Stimulated activated effector memory CD8-positive, alpha-beta T cell treated with anti-CD3 and anti-CD28 coated beads, Interleukin-12 subunit alpha, Interleukin-12 subunit beta, amount 100 ng/mL, for 72 hours (primary cell): ENCODE results near the gene MPV17L2.

Experiments used
- ATAC-seq: fragments of 150-1000 bp; cut with Tn5 transposase; 2 replicates; pipeline ENCODE4 v1.10.0; 2021
- DNase-seq, 2 donors: peaks; one replicate each; pipeline ENCODE4 v3.0.0; 2021 to 2022; ENCODE audit warnings: low spot score in 2 of 2
- H3K27ac Mint-ChIP-seq: one replicate; pipeline ENCODE4 v1.8.0; 2022; ENCODE audit warnings: mild to moderate bottlenecking, mixed read lengths
- H3K36me3 Mint-ChIP-seq: one replicate; pipeline ENCODE4 v1.8.0; 2022; ENCODE audit warnings: mild to moderate bottlenecking, mixed read lengths
- H3K4me1 Mint-ChIP-seq: one replicate; pipeline ENCODE4 v1.8.0; 2022; ENCODE audit warnings: mixed read lengths
- H3K4me3 Mint-ChIP-seq: one replicate; pipeline ENCODE4 v1.8.0; 2022; ENCODE audit warnings: mild to moderate bottlenecking, mixed read lengths
- H3K9me3 Mint-ChIP-seq: one replicate; pipeline ENCODE4 v1.8.0; 2022; ENCODE audit warnings: mixed read lengths

MPV17L2 gene

DNA sequence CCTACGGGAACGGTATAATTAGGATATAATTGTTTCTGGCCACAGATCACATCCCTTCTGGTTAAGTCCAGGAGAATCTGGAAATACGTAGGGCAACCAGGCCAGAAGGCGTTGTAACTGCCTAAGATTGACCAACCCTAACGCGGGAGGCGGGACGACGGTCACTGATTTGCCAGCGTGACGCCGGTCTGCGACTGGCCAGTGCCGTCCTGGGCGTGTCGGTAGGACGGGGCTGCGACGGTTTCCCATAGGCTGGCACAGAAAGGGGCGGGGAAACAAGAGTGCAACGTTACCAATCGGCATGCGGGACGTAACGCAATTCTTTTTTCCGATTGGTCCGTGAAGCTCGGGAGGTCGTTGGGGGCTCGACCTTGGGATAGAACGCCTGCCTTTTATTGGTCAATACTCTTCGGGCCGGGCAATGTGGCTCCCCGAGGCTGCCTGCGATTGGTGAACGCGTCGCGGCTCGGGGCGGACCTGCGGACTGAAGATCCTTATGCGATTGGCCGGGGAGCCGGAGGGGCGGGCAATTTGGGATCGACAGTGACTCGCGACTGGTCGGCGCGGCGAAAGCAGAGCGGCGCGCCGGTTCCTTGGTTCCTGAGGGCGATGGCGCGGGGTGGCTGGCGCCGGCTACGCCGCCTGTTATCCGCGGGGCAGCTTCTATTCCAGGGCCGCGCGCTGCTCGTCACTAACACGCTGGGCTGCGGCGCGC lies at the start of gene MPV17L2:
Gene MPV17L2, plus strand, starts transcription at position 546 of the 715 bp plus-strand sequence. Its CDS starts 64 bp downstream, at position 610.
- H3K9me3 Mint-ChIP-seq = no peaks in the 10 kb centered on the region
- peak within 1 kb of the TSS; percentile 78 for H3K4me3 Mint-ChIP-seq
- ATAC-seq (peak; percentile 95), DNase-seq (peak; percentile 89 to 98)
- H3K27ac Mint-ChIP-seq = peak within 1 kb of the TSS; percentile 88
- H3K4me1 Mint-ChIP-seq = peaks cover 19% of the 10 kb centered on the region
- H3K36me3 Mint-ChIP-seq = peaks cover 40% of the 10 kb centered on the region

DNA sequence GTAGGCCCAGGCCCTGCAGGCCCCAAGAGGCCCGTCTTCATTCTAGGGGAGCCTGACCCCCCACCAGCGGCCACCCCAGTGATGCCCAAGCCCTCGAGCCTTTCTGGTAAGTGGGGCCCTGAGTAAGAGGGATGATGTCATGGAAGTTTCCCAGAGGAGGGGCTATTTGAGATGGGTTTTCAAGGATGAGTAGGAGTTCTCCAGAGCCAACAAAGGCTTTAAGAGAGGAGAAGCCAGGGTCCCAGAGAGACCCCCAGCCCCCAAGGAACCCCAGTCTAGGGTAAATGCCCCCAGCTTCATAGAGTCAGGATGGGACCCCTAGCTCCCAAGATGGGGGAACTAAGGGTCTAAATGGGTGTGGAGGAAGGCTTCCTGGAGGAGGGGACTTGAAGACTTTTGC lies 49.1 kb upstream of the MPV17L2 start:
- Mint-ChIP-seq H3K36me3 (peaks cover 100% of the 10 kb centered on the region), H3K9me3 (no peaks in the 10 kb centered on the region), H3K27ac (peak overlapping the region; percentile 37), H3K4me3 (no peak overlapping the region), H3K4me1 (peaks cover 13% of the 10 kb centered on the region)
- DNase-seq (no peak), ATAC-seq (no peak)

DNA sequence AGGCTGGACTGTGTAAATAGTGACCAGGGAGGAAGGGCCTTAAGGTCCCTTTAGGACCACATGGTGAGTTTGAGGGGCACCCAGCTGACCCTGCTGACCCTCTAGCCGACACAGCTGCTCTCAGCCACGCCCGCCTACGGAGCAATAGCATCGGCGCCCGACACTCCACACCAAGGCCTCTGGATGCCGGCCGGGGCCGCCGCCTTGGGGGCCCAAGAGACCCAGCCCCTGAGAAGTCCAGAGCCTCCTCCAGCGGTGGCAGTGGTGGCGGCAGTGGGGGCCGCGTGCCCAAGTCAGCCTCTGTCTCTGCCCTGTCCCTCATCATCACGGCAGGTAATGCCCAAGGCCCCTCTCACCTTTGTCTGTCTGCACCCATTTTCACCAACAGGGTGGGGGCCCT lies 48.7 kb upstream of the MPV17L2 start:
- H3K27ac Mint-ChIP-seq = peak overlapping the region; percentile 37
- H3K9me3 Mint-ChIP-seq = no peaks in the 10 kb centered on the region
- H3K4me3 Mint-ChIP-seq = no peak overlapping the region
- peaks cover 96% of the 10 kb centered on the region for H3K36me3 Mint-ChIP-seq
- peaks cover 13% of the 10 kb centered on the region for H3K4me1 Mint-ChIP-seq
- ATAC-seq = no peak
- no peak for DNase-seq

DNA sequence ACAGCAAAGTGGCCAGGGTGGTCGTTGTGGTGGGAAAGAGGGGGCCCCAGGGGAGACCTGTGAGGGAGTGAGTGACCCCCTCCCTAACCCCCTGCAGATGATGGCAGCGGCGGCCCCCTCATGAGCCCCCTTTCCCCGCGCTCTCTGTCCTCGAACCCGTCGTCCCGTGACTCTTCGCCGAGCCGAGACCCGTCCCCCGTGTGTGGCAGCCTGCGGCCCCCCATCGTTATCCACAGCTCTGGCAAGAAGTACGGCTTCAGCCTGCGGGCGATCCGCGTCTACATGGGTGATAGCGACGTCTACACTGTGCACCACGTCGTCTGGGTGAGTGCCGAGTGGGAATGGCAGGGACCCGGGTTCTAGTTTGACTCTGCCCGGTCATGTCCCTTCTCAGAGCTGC lies 48.1 kb upstream of the MPV17L2 start:
- DNase-seq (no peak), ATAC-seq (no peak)
- Mint-ChIP-seq H3K9me3 (no peaks in the 10 kb centered on the region), H3K27ac (no peak overlapping the region), H3K4me3 (no peak overlapping the region), H3K4me1 (peaks cover 13% of the 10 kb centered on the region), H3K36me3 (peaks cover 91% of the 10 kb centered on the region)

DNA sequence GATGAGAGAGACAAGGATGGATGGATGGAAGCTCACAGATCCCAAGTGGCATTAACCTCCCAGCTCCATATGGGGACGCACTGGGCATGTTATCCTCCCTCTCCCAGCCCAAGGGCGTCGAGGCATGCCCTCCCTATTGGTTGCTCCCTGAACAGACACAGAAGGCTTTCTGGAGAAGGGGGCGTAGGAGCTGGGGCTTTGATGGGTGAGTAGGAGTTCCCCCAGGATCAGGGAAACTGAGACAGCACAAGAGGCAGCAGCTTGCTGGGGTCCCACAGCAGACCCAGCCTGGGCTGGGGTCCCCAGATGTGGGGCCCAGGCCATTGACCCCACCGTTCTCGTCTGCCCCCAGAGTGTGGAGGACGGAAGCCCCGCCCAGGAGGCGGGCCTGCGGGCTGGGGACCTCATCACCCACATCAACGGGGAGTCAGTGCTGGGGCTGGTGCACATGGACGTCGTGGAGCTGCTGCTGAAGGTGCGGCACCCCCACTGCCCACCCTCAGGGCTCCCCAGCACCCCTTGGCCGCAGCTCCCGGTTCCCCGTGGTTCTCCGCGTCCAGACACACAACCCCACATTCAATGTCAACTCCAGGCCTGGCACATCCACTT lies 47.5 kb upstream of the MPV17L2 start:
- DNase-seq (no peak), ATAC-seq (no peak)
- H3K9me3 Mint-ChIP-seq = no peaks in the 10 kb centered on the region
- H3K4me1 Mint-ChIP-seq = peaks cover 13% of the 10 kb centered on the region
- H3K4me3 Mint-ChIP-seq = no peak overlapping the region
- peak overlapping the region; percentile 82 for H3K27ac Mint-ChIP-seq
- peaks cover 85% of the 10 kb centered on the region for H3K36me3 Mint-ChIP-seq

DNA sequence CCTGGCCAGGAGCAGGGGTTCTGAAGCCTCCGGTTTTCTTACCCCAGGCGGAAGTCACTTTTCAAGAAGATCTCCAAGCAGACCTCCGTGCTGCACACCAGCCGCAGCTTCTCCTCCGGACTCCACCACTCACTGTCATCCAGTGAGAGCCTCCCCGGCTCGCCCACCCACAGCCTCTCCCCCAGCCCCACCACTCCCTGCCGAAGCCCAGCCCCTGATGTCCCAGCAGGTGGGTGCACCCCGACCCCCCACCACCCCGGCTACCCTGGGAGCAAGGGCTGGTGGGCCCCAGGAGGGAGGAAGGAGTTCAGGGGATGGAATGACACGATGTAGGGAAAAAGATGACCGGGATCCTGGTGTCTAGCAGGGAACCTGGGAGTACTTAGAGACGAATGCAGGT lies 45.6 kb upstream of the MPV17L2 start:
- Mint-ChIP-seq H3K27ac (no peak overlapping the region), H3K4me3 (no peak overlapping the region), H3K36me3 (peaks cover 75% of the 10 kb centered on the region), H3K4me1 (peaks cover 25% of the 10 kb centered on the region), H3K9me3 (no peaks in the 10 kb centered on the region)
- DNase-seq (no peak), ATAC-seq (no peak)

DNA sequence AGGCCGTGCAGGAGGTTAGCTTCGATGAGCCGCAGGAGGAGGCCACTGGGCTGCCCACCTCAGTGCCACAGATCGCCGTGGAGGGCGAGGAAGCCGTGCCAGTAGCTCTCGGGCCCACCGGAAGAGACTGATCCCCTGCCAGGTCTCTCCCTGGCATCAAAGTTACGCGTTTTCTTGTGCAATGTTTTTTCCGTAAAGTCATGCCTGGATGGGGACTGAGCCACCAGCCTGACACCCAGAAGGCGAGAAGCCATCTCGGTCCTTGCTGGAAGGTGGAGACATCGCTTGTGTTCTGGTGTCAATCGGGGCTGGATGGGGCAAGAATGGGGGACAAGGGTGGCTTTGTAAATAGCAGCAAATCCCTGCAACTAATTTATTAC lies 43.4 kb upstream of the MPV17L2 start:
- Mint-ChIP-seq H3K4me1 (peaks cover 35% of the 10 kb centered on the region), H3K36me3 (peaks cover 65% of the 10 kb centered on the region), H3K4me3 (no peak overlapping the region), H3K27ac (no peak overlapping the region), H3K9me3 (no peaks in the 10 kb centered on the region)
- ATAC-seq (no peak), DNase-seq (no peak)

DNA sequence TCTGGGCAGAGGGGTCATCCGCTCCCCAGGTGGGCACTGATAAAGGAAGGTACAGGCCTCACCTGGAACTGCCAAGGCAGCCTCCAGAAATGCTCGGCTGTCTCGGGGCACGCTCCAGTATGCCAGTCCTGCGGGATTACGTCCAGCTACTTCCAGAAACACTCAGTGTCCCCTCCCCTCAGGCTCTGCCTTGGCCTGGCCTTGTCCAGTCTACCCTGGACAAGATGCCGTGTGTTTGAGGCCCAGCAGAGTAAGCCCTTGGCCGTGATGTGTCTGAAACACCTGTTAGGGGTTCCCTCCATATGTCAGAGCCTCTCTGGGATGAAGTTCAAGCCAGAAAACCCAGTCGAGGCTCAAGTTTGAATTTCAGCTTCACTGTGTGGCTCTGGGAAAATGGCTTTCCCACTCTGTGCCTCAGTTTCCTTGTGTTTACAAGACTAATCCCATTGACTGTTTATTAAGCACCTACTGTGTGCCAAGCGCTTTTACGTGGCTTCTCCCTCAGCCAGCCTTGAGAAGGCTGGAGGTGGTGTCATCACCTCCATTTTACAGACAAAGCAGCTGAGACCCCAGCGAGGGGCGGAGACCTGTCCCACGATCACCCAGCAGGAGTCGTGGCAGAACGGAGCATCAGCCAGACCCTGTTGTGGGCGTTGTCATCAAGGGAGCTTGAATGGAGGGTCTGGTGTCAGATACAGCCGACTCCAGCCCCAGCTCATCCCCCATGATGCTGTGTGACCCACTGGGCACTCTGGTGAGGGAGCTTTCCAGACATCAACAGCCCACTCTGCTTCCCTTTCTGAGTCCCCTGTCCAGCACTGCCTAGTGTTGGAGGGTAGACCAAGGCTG lies 42.0 kb upstream of the MPV17L2 start:
- Mint-ChIP-seq H3K4me3 (peak overlapping the region; percentile 87), H3K9me3 (no peaks in the 10 kb centered on the region), H3K36me3 (peaks cover 54% of the 10 kb centered on the region), H3K27ac (peak overlapping the region; percentile 98), H3K4me1 (peaks cover 42% of the 10 kb centered on the region)
- ATAC-seq = no peak
- no peak for DNase-seq

DNA sequence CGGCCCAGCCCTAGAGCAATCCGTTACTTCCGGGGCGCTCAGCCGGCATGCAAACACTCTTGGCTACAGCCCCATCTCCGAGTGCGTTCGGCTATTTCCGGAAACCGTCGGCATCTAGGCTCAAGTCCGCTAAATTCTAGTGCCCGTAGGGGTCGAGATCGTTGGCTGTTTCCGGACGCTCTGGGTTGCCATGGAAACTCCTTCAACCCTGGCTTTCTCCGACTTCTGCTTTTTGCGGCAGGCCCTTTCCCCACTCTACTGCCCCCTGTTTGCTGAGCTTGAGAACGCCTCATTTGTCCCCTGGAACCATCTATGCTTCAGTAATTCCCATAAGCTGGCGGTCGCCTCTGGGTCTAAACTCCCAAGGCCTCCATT lies 40.6 kb upstream of the MPV17L2 start:
- H3K9me3 Mint-ChIP-seq = no peaks in the 10 kb centered on the region
- DNase-seq (peak; percentile 97 to 99), ATAC-seq (peak; percentile 82)
- peaks cover 44% of the 10 kb centered on the region for H3K36me3 Mint-ChIP-seq
- peak overlapping the region; percentile 98 for H3K27ac Mint-ChIP-seq
- H3K4me1 Mint-ChIP-seq = peaks cover 34% of the 10 kb centered on the region
- H3K4me3 Mint-ChIP-seq = peak overlapping the region; percentile 87

DNA sequence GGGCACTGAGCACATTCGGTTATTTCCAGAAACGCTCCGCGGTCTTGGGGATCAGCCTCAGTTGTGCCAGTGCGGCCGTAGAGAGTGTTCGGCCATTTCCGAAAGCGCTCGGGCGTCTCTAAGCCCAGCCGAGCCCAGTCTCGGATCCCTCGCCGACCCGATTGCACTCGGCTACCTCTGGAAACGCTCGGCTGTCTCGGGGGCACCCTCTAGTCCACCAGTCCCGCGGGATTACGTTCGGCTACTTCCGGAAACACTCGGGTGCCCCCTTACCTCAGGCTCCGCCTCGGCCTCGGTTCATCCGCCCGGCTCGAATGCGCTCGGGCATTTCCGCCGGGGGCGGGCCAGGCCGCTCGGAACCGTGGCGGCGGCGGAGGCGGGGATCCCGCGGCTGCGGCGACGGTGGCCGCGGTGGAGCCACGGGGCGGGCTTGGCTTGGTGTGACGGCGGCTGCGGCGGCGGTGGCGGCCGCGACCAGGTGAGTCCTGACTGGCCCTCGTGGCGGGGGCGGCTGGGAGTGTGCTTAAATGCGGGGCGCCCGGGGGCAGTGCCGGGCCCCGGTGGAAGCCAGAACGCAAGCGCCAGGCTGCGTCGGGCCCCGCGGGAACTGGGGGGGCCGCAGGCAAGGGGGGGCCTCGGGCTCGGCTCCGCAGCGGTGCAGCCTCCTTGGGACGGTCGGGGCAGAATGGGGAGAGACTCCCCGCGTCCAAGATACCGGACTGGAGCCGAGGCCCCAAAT lies 40.0 kb upstream of the MPV17L2 start, which contains the start of gene PIK3R2:
Gene PIK3R2, plus strand, starts transcription at position 347 of the 739 bp plus-strand sequence. CDS start 2,717 bp downstream, outside the sequence.
- peaks cover 34% of the 10 kb centered on the region for H3K4me1 Mint-ChIP-seq
- H3K36me3 Mint-ChIP-seq = peaks cover 39% of the 10 kb centered on the region
- H3K9me3 Mint-ChIP-seq = no peaks in the 10 kb centered on the region
- ATAC-seq (peak; percentile 93), DNase-seq (peak; percentile 100)
- peak within 1 kb of the TSS; percentile 98 for H3K27ac Mint-ChIP-seq
- peak within 1 kb of the TSS; percentile 87 for H3K4me3 Mint-ChIP-seq

DNA sequence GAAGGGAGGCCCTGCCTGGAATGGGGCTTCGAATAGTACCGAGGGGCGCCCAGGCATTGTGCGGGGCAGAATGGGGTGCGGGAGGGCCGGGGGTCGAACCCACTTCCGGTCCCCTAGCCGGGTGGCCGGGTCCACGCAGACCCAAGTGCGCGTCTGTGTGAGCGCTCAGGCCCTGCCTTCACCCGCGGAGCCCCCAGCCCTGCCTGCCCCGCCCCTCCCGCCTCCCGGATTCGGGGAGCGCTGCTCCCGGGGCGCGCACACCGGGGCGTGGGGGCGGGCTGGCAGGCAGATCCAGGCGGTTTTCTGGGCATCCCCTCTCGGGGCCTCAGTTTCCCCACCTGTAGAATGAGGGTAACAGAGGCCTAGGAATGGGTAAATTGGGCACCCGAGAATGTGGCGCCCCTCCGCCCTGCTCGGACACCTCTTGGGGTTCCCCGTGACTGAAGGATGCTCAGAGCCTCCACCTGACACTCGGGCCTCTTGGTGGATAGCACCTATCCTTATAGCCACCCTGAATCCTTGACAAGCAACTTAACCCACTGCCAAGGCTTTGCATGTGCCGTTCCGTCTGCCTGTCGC lies 39.4 kb upstream of the MPV17L2 start:
- Mint-ChIP-seq H3K4me3 (peak overlapping the region; percentile 87), H3K36me3 (peaks cover 32% of the 10 kb centered on the region), H3K27ac (peak overlapping the region; percentile 93), H3K9me3 (no peaks in the 10 kb centered on the region), H3K4me1 (peaks cover 29% of the 10 kb centered on the region)
- DNase-seq (no peak), ATAC-seq (no peak)

DNA sequence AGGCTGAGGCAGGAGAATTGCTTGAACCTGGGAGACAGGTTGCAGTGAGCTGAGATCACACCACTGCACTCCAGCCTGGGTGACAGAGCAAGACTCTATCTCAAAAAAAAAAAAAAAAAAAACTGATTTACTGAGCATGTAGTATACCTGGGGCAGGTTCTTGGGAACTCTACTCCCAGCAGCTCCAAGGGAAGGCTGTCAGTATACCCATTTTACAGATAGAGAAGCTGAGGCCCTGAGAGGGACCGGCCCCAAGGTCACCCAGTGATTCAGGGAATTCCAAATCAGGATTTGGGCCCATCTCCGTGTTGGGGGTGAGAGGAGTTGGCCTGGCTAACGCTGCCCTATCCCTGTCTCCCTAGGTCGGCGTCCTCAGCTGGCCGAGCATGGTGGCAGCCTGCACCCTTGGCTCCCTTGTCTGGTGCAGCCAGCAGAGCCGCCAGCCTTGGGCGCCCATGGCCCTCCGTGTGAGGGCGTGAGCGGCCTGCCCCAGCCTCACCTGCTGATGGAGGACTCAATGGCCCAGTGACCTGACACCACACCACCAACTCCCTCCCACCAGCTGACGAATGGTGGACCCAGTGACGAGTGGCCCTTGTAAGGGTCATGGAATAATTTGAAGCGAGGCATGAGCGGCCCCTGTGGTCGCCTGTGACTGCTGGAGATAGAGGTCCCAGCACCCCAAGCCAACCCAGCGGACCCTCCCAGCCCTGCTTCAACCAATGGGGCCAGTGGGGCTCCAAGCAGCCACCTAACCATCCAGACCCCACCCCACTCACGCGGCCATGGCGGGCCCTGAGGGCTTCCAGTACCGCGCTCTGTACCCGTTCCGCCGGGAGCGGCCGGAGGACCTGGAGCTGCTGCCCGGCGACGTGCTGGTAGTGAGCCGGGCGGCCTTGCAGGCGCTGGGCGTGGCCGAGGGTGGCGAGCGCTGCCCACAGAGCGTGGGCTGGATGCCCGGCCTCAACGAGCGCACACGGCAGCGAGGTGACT lies 37.6 kb upstream of the MPV17L2 start:
- peaks cover 29% of the 10 kb centered on the region for H3K36me3 Mint-ChIP-seq
- peaks cover 31% of the 10 kb centered on the region for H3K4me1 Mint-ChIP-seq
- no peak overlapping the region for H3K27ac Mint-ChIP-seq
- peak in 1 of 2 donors; percentile 49 for DNase-seq
- ATAC-seq = no peak
- no peak overlapping the region for H3K4me3 Mint-ChIP-seq
- H3K9me3 Mint-ChIP-seq = no peaks in the 10 kb centered on the region

DNA sequence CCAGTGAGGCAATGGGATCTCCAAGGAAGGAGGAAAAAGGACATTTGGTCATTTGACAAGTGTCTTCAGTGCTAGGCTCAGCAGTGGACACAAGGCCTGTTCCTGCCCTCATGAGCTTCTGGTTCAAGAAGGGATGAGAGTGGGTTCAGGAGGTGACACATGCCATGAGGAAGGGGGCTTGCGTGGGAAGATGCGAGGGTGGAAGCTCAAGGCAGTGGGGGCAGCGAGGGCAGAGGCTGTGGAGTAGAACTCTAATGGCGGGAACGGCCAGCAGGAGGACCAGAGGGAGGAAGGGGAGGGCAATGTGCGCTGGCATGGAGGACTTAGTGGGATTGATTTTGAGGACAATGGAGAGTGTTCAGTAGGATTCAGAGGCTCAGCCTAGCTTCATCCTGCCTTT lies 36.8 kb upstream of the MPV17L2 start:
- Mint-ChIP-seq H3K9me3 (no peaks in the 10 kb centered on the region), H3K36me3 (peaks cover 29% of the 10 kb centered on the region), H3K27ac (no peak overlapping the region), H3K4me1 (peaks cover 35% of the 10 kb centered on the region), H3K4me3 (no peak overlapping the region)
- no peak for ATAC-seq
- no peak for DNase-seq
